NT2/D1 (cell line): Measurements from ENCODE around the gene MAPK6.

Source experiments
- DNase-seq: peaks from one replicate; pipeline ENCODE4 v3.0.0-alpha.2; 2011; ENCODE audit warnings: low read depth, low spot score
- H3K27me3 ChIP-seq: 2 replicates; pipeline ENCODE4 v1.6.0; 2011; ENCODE audit warnings: mild to moderate bottlenecking; ENCODE audit not compliant: insufficient read length, insufficient read depth
- H3K36me3 ChIP-seq: 2 replicates; pipeline ENCODE4 v1.6.1; 2011; ENCODE audit warnings: mild to moderate bottlenecking, low read length, mixed read lengths; ENCODE audit not compliant: insufficient read depth, insufficient read length
- H3K4me1 ChIP-seq: 2 replicates; pipeline ENCODE4 v1.5.1; 2011; ENCODE audit not compliant: insufficient read depth, insufficient read length
- H3K4me3 ChIP-seq: 2 replicates; pipeline ENCODE4 v1.5.1; 2011; ENCODE audit warnings: low read depth; ENCODE audit not compliant: insufficient read length
- H3K9ac ChIP-seq: 2 replicates; pipeline ENCODE4 v1.6.0; 2011; ENCODE audit warnings: low read depth; ENCODE audit not compliant: insufficient read length
- H3K9me3 ChIP-seq: 2 replicates; pipeline ENCODE4 v1.5.1; 2011; ENCODE audit warnings: mild to moderate bottlenecking, low read length; ENCODE audit not compliant: insufficient read depth
- SUZ12 ChIP-seq: IDR thresholded peaks from 2 replicates; pipeline ENCODE4 v1.6.1; 2011; ENCODE audit not compliant: insufficient read length, insufficient read depth; ENCODE audit errors: extremely low read depth
- YY1 ChIP-seq: IDR thresholded peaks from 2 replicates; pipeline ENCODE4 v1.6.1; 2011; ENCODE audit not compliant: insufficient read length, insufficient read depth
- ZNF274 ChIP-seq: IDR thresholded peaks from 2 replicates; pipeline ENCODE4 v1.6.1; 2011; ENCODE audit warnings: mild to moderate bottlenecking, low read depth, low read length

MAPK6 gene

DNA sequence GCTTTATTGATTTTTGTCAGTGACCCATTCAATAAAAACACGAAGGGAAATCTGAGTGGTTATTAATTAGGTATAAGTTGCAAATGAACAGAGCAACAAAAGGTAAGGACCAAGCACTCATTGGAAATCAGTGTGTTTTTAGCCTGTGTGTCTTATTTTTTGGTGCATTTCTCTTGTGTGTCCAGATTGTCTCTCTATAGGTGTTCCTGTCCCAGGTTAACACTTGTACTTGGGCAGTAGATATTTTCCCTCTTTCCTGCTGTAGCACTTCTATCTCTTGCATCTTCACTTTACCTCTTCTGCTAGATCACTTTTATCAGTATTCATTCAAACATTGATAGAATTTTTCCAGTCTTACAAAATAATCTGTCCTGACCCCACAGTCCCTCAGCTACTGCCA is 37.0 kb downstream of the MAPK6 start:
- no peak for TF ChIP-seq SUZ12
- Histone ChIP-seq H3K27me3 (no peaks in the 10 kb centered on the region), H3K36me3 (peaks cover 13% of the 10 kb centered on the region), H3K4me1 (no peaks in the 10 kb centered on the region), H3K9ac (no peak overlapping the region), H3K4me3 (no peak overlapping the region), H3K9me3 (no peaks in the 10 kb centered on the region)
- no peak for DNase-seq

DNA sequence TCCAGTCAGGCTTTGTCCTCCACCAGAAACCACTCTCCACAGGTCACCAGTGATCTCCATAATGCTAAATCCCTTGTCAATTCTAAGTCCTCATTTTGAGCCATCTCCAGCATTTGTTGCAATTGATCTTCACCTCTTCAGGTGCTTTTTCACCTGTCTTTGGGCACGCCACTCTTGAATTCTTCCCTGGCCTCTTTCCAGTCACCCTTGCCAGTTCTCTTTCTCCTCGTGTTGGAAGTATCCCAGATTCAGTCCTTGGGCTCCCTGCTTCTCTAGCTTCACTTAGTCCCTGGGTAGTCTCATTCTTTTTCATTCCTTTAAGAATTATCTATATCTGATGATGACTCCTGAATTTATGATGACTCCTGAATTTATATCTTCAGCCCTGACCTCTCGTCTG is 37.5 kb downstream of the MAPK6 start:
- no peak for DNase-seq
- H3K9ac ChIP-seq: no peak overlapping the region
- no peaks in the 10 kb centered on the region for H3K4me1 ChIP-seq
- peaks cover 14% of the 10 kb centered on the region for H3K36me3 ChIP-seq
- H3K9me3 ChIP-seq: no peaks in the 10 kb centered on the region
- no peaks in the 10 kb centered on the region for H3K27me3 ChIP-seq
- no peak overlapping the region for H3K4me3 ChIP-seq
- TF ChIP-seq ZNF274: no peak
- no peak for TF ChIP-seq YY1
- no peak for TF ChIP-seq SUZ12

GRCh38 chr15:52057996-52058395 is 39.0 kb downstream of the MAPK6 start:
- Histone ChIP-seq H3K27me3 (no peaks in the 10 kb centered on the region), H3K4me3 (no peak overlapping the region), H3K4me1 (no peaks in the 10 kb centered on the region), H3K9me3 (no peaks in the 10 kb centered on the region), H3K9ac (no peak overlapping the region), H3K36me3 (peaks cover 18% of the 10 kb centered on the region)
- DNase-seq: no peak
- no peak for TF ChIP-seq ZNF274
- no peak for TF ChIP-seq SUZ12
- no peak for TF ChIP-seq YY1

DNA sequence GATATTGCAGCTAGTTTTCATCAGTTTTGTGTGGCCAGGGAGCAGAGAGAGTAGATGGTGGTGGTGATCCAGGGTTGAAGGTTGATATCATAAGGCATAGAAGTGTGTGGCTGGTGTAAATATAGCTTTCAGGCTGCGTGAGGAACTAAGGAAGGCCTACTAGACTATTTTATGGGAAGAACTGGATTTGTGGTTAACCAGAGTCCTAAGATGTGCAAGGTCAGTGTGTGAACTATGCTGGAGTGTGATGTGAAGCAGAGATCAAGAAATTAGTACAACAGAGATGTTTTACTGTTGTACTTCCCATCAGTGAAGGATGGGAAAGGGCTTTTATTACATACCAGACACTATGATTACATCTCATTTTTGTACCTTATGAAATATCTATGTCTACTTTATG is 41.5 kb downstream of the MAPK6 start:
- TF ChIP-seq YY1: no peak
- H3K9ac ChIP-seq: no peak overlapping the region
- no peaks in the 10 kb centered on the region for H3K27me3 ChIP-seq
- no peaks in the 10 kb centered on the region for H3K4me1 ChIP-seq
- DNase-seq: no peak
- peaks cover 18% of the 10 kb centered on the region for H3K36me3 ChIP-seq
- no peak overlapping the region for H3K4me3 ChIP-seq
- H3K9me3 ChIP-seq: no peaks in the 10 kb centered on the region

DNA sequence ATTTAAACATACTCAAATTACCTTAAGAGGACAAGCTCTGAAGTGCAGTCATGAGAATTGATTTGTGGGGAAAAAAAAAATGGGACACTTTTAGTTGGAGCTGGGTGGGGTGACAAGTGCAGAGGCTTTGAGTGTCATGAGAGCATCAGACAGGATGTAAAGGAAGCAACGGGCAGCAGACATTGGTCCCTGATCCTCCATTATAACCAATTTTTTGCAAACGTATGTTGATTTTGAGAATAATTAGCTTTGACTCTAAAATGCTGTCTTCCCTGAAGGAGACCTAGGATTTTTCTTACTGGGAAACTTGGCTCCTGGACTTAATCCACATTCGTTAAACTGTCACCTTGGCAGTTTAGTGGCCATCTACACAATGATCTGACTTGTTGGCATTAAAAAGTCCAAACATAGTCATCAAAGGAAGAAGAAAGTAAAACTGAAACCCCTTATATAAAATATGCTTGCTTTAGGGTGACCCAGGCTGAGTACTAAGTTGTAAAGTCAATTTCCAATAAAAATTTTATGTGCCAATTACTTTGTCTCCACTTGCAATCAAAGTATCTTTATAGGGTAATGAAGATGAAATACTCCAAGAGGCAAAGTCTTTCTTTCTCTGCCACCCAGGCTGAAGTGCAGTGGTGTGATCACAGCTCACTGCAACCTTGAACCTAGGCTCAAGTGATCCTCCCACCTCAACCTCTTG is 48.0 kb downstream of the MAPK6 start:
- Histone ChIP-seq H3K4me1 (peaks cover 2% of the 10 kb centered on the region), H3K9me3 (no peaks in the 10 kb centered on the region), H3K9ac (no peak overlapping the region), H3K4me3 (no peak overlapping the region), H3K36me3 (no peaks in the 10 kb centered on the region), H3K27me3 (no peaks in the 10 kb centered on the region)
- TF ChIP-seq SUZ12 (no peak), ZNF274 (no peak), YY1 (no peak)
- DNase-seq: no peak

DNA sequence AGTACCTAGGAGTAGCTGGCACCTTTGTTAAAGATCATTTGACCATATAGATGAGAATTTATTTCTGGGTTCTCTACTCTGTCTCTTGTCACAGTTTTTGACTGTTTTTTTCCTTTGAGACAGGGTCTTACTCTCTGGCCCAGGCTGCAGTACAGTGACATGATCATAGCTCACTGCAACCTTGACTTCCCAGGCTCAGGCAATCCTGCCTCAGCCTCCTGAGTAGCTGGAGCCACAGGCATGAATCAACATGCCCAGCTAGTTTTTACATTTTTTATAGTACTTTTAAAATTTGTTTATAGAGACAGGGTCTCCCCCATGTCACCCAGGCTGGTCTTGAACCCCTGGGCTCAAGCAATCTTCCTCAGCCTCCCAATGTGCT is 48.5 kb downstream of the MAPK6 start:
- DNase-seq: no peak
- Histone ChIP-seq H3K9me3 (no peaks in the 10 kb centered on the region), H3K4me3 (no peak overlapping the region), H3K36me3 (no peaks in the 10 kb centered on the region), H3K9ac (no peak overlapping the region), H3K27me3 (no peaks in the 10 kb centered on the region), H3K4me1 (peaks cover 2% of the 10 kb centered on the region)
- no peak for TF ChIP-seq YY1

DNA sequence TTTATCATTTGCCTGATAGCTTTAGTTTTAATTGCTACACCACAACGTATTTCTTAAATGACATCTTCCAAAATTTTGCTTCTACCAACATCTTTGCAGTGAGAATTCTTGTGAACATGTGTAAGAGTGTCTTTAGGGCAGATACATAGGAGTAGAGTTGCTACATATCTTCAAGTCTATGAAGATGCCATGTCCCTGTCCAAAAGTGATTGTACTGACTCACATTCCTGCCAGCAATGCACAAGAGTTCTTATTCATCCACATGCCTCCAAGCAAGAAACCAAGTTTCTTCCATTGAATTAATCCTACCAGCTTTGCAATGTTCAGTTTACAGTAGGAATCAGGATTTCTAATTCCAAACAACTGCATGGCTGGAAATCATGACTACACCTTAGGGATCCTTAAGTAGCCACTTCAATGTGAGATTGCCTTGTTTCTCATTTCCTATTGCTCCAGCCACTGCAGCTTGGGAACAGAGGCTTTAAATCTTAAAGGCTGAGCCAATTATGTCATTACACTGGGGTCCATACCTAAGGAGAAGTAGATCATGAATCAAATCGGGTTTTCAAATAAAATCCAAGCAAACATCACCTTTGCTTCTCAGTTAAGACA is 49.1 kb downstream of the MAPK6 start:
- Histone ChIP-seq H3K9me3 (no peaks in the 10 kb centered on the region), H3K27me3 (no peaks in the 10 kb centered on the region), H3K36me3 (no peaks in the 10 kb centered on the region), H3K4me3 (no peak overlapping the region), H3K9ac (no peak overlapping the region), H3K4me1 (peaks cover 2% of the 10 kb centered on the region)
- no peak for DNase-seq
- TF ChIP-seq ZNF274 (no peak), YY1 (no peak), SUZ12 (no peak)

- DNase-seq: no peak
Observed at GRCh38 chr15:52069559-52069958, 50.5 kb downstream of the MAPK6 start.

More at GRCh38 chr15:52069559-52069958, 50.5 kb downstream of the MAPK6 start:
- Histone ChIP-seq H3K4me3 (no peak overlapping the region), H3K9me3 (no peaks in the 10 kb centered on the region), H3K27me3 (no peaks in the 10 kb centered on the region), H3K9ac (no peak overlapping the region), H3K4me1 (peaks cover 2% of the 10 kb centered on the region), H3K36me3 (no peaks in the 10 kb centered on the region)
- TF ChIP-seq SUZ12 (no peak), ZNF274 (no peak), YY1 (no peak)
